ENCODE results near the gene CHD2. TPM values are rescaled to one million over a fixed set of nuclear protein-coding genes. Genes with fewer than 3 reads are reported as not detected.

CHD2 gene
- total and polyA plus RNA-seq, 2 donors (not counting 3 experiments of a cell fraction or from before 2014, with no cell fraction given): 53.8 to 97.9 TPM

DNA sequence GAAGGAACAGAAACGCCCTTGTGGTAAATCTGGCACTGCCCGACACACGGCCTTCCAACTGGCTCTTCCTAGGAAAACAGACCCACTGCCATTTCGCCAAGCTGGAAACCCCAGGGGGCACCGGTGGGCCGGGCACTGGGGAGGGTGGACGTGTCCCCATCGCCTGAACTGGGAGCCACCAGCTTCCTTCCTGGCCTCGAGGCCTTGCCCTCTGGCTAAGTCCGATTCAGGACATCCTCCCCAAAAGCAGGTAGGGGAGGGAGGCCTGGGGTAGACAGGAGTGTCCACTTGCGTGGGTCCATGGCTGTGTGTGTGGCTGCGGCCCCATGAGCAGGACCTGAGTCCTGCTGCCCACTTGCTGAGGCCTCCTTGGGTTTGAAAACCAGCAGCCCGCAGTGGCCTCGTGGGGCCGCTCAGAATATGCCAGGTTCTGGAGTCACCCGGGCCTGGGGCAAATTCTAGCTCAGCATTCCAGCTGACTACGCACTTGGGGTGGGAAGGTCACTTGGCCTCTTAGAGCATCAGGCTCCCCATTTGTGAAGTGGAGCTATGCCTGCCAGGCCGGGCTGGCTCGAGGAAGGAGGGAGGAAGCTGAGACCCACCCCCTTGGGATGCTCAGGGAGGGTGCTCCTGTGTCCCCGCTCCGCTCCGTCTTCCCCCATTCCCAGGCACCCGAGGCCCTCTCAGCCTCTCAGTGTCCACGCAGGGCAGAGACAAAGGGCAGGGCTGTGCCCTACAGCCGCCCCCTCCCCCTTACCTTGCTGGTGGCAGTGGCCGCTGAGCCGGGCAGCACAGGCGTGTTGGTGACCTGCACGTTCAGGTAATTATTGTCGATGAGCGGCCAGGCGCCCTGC, 151.3 kb downstream of the CHD2 start:
- H3K9me3 ChIP-seq (replicated peaks; ENCODE audit: control insufficient read depth, insufficient read depth, low read length): no peaks in the 10 kb centered on the region
- no TSS peak for BruUV-seq (replicated peaks)
- no peak overlapping the region for H3K4me2 ChIP-seq (ENCODE audit: insufficient read depth, low read length)
- H3K36me3 ChIP-seq (ENCODE audit: control insufficient read depth in 2 of 2, extremely low read depth in 1 of 2, insufficient read depth in 2 of 2, low read length in 2 of 2): no peaks in the 10 kb centered on the region
- FAIRE-seq (no peak), DNase-seq (ENCODE audit: low read depth, low spot score) (no peak)
- TF ChIP-seq FOS (IDR thresholded peaks at IDR 0.05; ENCODE audit: borderline replicate concordance, insufficient read depth, low read length): no peak
- TF ChIP-seq, protein P1, sequence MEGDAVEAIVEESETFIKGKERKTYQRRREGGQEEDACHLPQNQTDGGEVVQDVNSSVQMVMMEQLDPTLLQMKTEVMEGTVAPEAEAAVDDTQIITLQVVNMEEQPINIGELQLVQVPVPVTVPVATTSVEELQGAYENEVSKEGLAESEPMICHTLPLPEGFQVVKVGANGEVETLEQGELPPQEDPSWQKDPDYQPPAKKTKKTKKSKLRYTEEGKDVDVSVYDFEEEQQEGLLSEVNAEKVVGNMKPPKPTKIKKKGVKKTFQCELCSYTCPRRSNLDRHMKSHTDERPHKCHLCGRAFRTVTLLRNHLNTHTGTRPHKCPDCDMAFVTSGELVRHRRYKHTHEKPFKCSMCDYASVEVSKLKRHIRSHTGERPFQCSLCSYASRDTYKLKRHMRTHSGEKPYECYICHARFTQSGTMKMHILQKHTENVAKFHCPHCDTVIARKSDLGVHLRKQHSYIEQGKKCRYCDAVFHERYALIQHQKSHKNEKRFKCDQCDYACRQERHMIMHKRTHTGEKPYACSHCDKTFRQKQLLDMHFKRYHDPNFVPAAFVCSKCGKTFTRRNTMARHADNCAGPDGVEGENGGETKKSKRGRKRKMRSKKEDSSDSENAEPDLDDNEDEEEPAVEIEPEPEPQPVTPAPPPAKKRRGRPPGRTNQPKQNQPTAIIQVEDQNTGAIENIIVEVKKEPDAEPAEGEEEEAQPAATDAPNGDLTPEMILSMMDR (IDR thresholded peaks at IDR 0.05; ENCODE audit: extremely low read depth in 1 of 2, insufficient read depth in 1 of 2, low read depth in 1 of 2, low read length in 2 of 2): no peak
- TF ChIP-seq, protein P2, sequence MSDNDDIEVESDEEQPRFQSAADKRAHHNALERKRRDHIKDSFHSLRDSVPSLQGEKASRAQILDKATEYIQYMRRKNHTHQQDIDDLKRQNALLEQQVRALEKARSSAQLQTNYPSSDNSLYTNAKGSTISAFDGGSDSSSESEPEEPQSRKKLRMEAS (IDR thresholded peaks at IDR 0.05; ENCODE audit: insufficient read depth, insufficient read length): no peak
- no peak for TF ChIP-seq POLR2AphosphoS5 (IDR thresholded peaks at IDR 0.05; ENCODE audit: insufficient read depth, low read depth, low read length)
- TF ChIP-seq EZH2 (IDR thresholded peaks at IDR 0.05; ENCODE audit: borderline replicate concordance, low read depth, low read length, severe bottlenecking): no peak
- no peak for TF ChIP-seq POLR2A (IDR thresholded peaks at IDR 0.05; ENCODE audit: low read depth, low read length)
- no peak for TF ChIP-seq JUN (IDR thresholded peaks at IDR 0.05; ENCODE audit: borderline replicate concordance, insufficient read depth, insufficient read length, low read depth)
- no peak for TF ChIP-seq MYC (IDR thresholded peaks at IDR 0.05; ENCODE audit: low read depth, low read length)
- no peak for TF ChIP-seq GATA2 (IDR thresholded peaks at IDR 0.05; ENCODE audit: insufficient read depth, insufficient read length, low read depth, low read length)
- no peak overlapping the region for H3K27ac ChIP-seq (ENCODE audit: insufficient read depth, low read depth, low read length)
- H4K20me1 ChIP-seq (replicated peaks; ENCODE audit: control insufficient read depth, extremely low read depth, insufficient read depth, low read length): no peaks in the 10 kb centered on the region
- no peaks in the 10 kb centered on the region for H3K4me1 ChIP-seq (ENCODE audit: control insufficient read depth, extremely low read depth, insufficient read depth, low read length)
- no peak overlapping the region for H2AFZ ChIP-seq (ENCODE audit: low read depth, low read length)
- no peaks in the 10 kb centered on the region for H3K27me3 ChIP-seq (ENCODE audit: control insufficient read depth in 2 of 2, insufficient read depth in 2 of 2, low read length in 2 of 2)
- POLR2A ChIA-PET: no interaction called here
- intact Hi-C loops (cut with micrococcal nuclease) (no loop called here), dilution Hi-C loops (cut with MboI; ENCODE audit: extremely low pct_ligation_motif_present, low sequenced_read_pairs) (no loop called here)
- no peak overlapping the region for H3K9ac ChIP-seq (replicated peaks; ENCODE audit: extremely low read depth, insufficient read depth, low read length)
- CTCF ChIA-PET: interaction anchor here (0.6 kb wide), 1 partner anchor 21 kb away, joined by 3 read pairs; no protein-coding TSS in a partner anchor
- no peak overlapping the region for H3K4me3 ChIP-seq (replicated peaks in 1 of 3; ENCODE audit: insufficient read depth in 1 of 3, low read depth in 1 of 3, low read length in 3 of 3)
- H3K9me1 ChIP-seq (replicated peaks; ENCODE audit: control insufficient read depth, extremely low read depth, insufficient read depth, low read length): no peaks in the 10 kb centered on the region
- no peaks in the 10 kb centered on the region for H3K79me2 ChIP-seq (ENCODE audit: control insufficient read depth, insufficient read depth, low read length)
